Measurements from ENCODE around the gene ASB10.

The ASB10 gene

GRCh38 chr7:151186640-151187408, at the start of gene ASB10:
Gene ASB10, minus strand, starts transcription at chr7:151187250. Its CDS starts 120 bp downstream, at chr7:151187130.
- DNase-seq (ENCODE audit: low read depth in 4 of 4, low spot score in 1 of 4), result no peak

GRCh38 chr7:151236406-151236805, 49.4 kb upstream of the ASB10 start:
- DNase-seq (ENCODE audit: low read depth in 4 of 4, low spot score in 1 of 4), result no peak

GRCh38 chr7:151235091-151235787, 48.2 kb upstream of the ASB10 start:
- DNase-seq (ENCODE audit: low read depth in 4 of 4, low spot score in 1 of 4), result no peak

DNA sequence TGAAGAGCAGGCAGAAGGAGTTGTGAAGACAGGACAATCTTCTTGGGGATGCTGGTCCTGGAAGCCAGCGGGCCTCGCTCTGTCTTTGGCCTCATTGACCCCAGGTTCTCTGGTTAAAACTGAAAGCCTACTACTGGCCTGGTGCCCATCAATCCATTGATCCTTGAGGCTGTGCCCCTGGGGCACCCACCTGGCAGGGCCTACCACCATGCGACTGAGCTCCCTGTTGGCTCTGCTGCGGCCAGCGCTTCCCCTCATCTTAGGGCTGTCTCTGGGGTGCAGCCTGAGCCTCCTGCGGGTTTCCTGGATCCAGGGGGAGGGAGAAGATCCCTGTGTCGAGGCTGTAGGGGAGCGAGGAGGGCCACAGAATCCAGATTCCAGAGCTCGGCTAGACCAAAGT, 46.8 kb upstream of the ASB10 start:
- DNase-seq (ENCODE audit: low read depth in 4 of 4, low spot score in 1 of 4), result no peak

DNA sequence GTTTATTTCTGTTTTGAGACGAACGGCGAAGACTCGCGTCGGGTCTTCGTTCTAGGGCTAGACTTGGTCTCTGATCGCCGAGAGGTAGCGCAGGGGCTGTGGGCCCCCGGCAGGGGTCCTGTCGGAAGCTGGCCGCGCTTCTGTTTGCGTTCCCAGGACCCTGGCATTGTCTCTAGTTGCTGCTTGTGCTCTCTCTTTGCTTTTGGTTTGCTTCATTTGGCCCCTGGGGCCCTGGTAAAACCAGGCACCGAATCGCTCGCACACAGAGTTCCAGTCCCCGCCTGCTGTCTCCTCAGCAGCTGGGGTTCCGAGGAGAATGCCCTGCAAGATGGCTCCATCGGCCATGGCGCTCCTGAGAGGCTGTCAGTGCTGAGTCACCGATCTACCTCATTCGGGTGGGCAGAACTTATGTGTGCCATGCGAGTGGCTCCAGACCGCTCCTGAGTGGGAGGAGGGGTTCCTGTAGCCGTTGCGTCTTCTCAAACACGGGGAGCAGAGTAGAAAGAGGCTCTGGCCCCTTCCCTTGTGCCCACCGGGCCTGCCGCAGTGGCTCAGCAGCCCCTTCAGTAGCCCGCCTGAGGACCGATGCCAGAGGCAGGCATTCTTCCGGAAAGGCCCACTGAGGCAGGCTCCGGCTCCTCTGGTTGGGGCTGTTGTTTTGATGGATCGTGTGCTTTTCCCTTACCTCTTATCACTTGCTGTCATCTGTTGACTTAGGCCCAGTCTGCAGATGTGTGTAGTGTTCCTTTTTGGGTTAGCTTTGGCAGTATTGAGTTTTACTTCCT, 46.1 kb upstream of the ASB10 start:
- peak; percentile 38 to 71 (median 66) for DNase-seq (ENCODE audit: low read depth in 4 of 4, low spot score in 1 of 4)

GRCh38 chr7:151232091-151232916, 45.3 kb upstream of the ASB10 start, which contains the start of gene CHPF2:
Gene CHPF2, plus strand, starts transcription at chr7:151232483. Its CDS starts 1,529 bp downstream, at chr7:151234012.
- peak; percentile 71 to 87 (median 79) for DNase-seq (ENCODE audit: low read depth in 4 of 4, low spot score in 1 of 4)

GRCh38 chr7:151231080-151231479, 44.0 kb upstream of the ASB10 start:
- no peak for DNase-seq (ENCODE audit: low read depth in 4 of 4, low spot score in 1 of 4)

DNA sequence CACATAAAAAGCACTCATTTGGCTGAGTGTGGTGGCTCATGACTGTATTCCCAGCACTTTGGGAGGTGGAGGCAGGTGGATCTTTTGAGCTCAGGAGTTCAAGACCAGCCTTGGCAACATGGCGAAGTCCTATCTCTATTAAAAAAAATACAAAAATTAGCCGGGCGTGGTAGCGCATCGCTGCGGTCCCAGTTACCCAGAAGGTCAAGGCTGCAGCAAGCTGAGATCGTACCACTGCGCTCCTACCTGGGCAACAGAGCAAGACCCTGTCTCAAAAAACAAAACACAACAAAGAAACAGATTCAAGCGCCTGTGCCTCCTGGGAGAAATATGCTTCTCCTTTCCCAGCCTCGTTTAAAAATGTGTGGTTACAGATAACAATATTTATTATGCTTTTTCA, 42.2 kb upstream of the ASB10 start:
- no peak for DNase-seq (ENCODE audit: low read depth in 4 of 4, low spot score in 1 of 4)

GRCh38 chr7:151228024-151228866, 41.2 kb upstream of the ASB10 start:
- DNase-seq (ENCODE audit: low read depth in 4 of 4, low spot score in 1 of 4), result no peak

DNA sequence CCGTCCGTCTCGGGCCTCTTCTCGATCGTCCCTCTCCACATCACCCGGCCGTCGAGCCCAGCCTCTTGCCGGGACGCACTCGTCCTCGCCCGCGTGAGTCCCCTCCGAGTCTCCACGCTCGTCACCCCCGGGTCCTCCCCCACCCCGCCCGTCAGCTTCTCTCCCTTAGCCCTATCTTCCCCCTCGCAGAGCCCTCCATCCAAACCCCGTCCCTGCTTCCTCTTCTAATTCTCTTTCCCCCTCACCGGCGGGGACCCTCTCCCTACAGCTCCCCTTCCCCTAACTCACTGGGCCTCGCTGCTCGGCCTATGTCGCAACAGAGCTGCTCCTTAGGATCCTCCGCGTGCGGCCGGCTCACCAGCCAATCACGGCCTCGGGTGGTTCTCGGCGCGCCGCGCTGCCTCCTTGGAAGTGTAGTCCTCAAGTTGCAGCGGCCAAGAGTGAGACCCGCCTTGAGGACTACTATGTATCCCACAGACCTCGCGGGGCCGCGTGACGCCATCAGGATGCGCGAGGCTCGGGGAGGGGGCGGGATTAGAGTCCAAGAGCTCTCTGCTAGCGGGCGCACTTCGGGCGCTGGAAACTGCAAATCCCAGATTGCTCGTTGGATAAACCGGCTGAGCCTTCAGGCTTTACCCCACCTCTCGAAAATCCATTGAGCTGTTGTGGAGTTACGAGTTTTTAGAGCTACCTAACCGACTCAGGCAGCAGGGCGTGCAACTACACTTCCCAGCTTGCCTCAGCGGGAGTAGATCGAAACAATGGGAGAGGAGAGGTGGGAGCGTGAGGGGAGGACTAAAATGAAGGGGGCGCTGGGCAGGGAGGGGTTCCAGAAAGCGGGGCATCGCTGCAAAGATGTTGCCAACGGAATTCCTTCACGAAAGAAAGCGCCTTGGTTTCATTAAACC, 40.1 kb upstream of the ASB10 start, which contains the start of gene ABCF2:
Gene ABCF2 (minus strand): TSS at position 331 of the 908 bp plus-strand sequence. CDS start 747 bp downstream, outside the sequence.
- peak; percentile 95 to 98 (median 98) for DNase-seq (ENCODE audit: low read depth in 4 of 4, low spot score in 1 of 4)

DNA sequence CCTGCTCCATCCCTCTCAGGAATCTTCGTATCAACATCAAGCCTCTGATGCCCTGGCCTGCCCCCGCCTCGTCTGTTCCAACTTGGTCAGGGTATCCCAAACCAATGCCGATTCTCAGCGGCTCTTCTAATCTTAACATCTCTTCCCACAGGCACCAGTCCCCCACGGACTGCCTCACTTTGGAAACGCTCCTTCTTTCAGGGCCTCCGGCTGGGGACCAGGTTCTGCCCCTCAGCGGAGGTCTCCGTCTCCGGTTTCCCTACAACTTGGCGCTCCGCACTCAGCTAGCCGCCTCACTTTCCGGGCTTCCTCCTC, 39.5 kb upstream of the ASB10 start:
- DNase-seq (ENCODE audit: low read depth in 4 of 4, low spot score in 1 of 4), result no peak

DNA sequence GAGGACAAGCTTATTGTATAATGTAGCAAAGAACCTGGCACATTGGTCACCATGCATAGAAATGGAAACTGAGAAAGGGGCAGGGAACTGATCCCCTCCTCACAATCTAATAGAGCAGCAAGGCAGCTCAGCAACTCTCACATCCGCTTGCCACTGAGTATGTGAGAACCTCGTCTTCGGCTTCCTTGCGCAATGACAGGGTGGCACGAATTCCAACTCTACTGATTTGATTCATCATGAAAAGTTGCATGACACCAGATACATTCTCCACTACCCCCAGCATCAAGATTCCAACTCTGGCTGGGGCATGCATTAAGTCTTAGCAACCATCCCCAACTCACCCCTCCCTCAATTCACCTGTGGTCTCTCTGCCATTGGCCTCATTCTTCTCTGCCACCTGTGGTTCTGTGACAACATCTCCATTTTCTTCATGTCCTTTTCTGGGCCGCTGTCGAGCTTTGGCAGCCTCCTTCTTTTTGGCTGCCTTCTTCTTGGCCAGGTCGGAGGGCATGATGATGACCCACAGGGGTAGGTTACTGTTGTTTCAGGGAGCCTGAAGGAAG, 39.0 kb upstream of the ASB10 start:
- no peak for DNase-seq (ENCODE audit: low read depth in 4 of 4, low spot score in 1 of 4)

DNA sequence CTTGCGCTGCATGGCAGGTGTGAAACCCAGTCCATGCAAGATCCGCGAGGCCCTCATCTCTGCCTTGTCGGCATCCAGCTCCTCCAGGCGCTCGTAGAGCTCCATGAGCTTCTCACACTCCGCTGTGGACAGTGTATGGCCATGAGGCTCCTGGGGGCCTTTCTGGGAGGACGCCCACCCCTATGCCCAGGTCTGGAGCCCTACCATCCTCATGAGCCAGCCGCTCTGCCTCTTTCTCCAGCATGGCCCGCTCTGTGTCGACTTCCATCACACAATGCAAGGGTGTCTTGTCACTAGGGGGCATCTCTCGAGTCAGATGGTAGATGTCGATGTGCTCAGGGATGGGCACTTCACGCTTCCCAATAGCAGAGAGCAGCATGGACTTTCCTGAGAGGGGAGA, 36.7 kb upstream of the ASB10 start:
- DNase-seq (ENCODE audit: low read depth in 4 of 4, low spot score in 1 of 4), result no peak

DNA sequence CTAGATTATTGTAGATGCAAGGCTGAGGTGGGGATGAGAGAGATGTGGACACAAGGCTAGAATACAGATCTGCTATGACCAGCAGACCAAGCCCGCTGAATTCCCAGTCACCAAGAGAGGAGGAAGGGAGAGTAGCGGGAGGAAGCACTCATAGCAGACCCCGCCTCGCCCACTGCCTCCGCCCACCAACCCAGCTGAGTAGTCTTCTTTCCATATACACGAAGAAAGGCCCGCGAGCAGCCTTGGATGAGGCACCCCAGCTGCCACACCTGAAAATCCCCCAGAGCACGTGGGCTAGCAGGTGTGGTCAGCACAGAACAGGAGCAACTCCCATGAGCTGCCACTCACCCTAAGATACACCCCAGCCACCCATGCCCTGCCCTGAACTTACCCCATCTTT, 31.1 kb upstream of the ASB10 start:
- no peak for DNase-seq (ENCODE audit: low read depth in 4 of 4, low spot score in 1 of 4)

GRCh38 chr7:151215396-151215795, 28.3 kb upstream of the ASB10 start:
- no peak for DNase-seq (ENCODE audit: low read depth in 4 of 4, low spot score in 1 of 4)

DNA sequence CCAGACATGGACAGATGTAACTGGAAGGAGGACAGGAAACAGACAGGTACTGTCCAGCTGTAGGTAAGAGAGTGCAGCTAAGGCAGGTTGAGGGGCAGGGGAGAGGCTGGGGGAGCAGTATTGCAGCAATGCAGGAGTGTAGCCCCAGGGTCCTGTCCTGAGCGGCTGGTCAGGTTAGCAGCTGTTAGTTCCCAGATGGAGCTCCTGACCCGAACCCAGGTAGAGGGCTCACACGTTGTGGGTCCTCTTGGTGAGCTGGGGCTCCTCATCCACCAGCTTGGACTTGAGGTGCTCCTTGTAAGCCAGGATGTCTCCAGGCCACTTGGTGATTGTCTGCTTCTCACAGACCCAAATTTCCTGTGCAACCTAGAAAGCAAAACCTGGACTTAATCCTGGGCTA, 26.8 kb upstream of the ASB10 start:
- no peak for DNase-seq (ENCODE audit: low read depth in 4 of 4, low spot score in 1 of 4)

DNA sequence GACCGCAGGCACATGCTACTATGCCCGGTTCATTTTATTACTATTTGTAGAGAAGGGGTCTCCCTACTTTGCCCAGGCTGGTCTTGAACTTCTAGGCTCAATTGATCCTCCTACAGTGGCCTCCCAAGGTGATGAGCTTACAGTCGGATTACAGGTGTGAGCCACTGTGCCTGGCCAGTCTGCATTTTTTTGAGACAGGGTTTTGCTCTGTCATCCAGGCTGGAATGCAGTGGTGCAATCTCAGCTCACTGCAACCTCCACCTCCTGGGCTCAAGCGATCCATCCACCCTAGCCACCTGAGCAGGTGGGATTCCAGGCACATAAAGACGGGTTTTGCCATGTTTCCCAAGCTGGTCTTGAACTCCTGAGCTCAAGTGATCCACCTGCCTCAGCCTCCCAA, 25.6 kb upstream of the ASB10 start:
- no peak for DNase-seq (ENCODE audit: low read depth in 4 of 4, low spot score in 1 of 4)

DNA sequence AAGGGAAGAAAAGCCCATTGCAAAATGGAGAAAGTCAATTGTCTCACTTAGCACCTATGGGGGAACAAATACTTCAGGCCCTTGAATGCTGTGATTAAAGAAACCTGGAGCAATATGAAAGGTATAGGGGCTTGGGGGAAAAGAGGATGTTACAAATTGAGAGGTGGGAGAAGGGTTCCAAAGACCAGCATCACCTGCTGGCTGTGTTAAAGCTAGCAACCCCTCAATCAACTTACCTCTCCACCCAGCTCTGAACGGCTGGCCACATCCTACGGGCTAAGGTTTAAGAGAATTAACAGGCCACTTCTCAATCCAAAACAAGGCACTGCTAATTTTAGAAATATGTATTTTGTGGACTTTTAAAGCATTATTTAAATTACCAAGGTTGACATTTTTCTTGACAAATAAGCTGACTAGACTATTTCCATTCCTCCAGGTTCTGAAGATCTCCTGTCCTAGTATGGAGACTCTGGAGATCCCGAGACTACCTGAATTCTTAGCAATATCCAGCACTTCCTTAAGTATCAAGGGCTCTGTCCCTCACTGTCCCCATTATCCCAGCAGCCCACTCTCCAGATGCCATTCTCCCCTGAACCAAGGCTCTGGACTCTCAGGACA, 24.2 kb upstream of the ASB10 start:
- no peak for DNase-seq (ENCODE audit: low read depth in 4 of 4, low spot score in 1 of 4)
